ENCODE data around the gene TNXB. TPM values are rescaled to one million over a fixed set of nuclear protein-coding genes. Genes with fewer than 3 reads are reported as not detected.

The TNXB gene
- total and polyA plus RNA-seq, 4 donors = 21.3 to 117 (median 78.3) TPM

DNA sequence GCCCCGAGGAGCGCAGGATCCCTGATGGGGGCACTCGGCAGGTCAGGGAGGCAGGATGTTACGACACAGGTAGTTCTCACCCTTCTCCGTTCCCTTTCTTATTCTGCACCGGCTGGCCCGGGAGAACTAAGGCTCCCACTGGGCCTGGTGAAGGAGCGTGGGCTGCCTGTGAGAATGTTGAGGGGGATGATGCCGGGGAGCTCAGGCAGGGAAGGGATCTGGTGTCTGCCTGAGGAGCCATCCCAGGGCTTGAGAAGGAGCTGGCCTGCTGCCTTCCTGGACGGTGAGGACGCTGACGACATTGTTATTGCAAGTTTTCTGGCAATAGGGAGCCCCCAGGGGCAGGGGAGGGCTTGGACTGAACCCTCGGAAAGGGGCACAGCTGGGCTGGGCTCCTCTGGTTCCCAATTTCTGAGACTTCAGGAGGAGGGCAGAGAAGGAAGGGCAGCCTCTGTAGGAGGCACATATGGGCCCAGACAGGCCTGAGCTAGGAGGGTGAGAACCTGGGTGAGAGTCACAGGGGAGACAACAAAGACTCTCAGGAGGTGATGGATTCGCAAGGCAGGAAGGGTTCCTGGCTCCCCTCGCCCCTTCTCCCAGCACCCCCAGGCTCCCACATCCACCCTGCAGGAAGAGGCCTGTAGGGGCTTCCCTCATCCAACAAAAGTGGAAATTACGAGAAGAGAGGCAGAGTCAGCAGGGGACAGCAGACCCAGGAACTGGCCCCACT, 38.2 kb downstream of the TNXB start:
- no peaks in the 10 kb centered on the region for H3K27me3 ChIP-seq (ENCODE audit: control insufficient read depth in 3 of 3, insufficient read depth in 3 of 3, low read length in 2 of 3)
- H3K27ac ChIP-seq (ENCODE audit: low read depth in 1 of 2, low read length in 1 of 2) = peak overlapping the region in 1 of 2 donors; percentile 17
- no peak overlapping the region for H3K9ac ChIP-seq (ENCODE audit: insufficient read depth in 1 of 2, low read length in 2 of 2)
- H3K4me1 ChIP-seq (ENCODE audit: control insufficient read depth in 5 of 5, insufficient read depth in 5 of 5, low read length in 5 of 5) = peaks cover 0 to 5% (median 0%) of the 10 kb centered on the region in 5 donors
- H3K9me3 ChIP-seq (ENCODE audit: control insufficient read depth in 4 of 4, insufficient read depth in 3 of 4, low read length in 3 of 4) = no peaks in the 10 kb centered on the region
- TF ChIP-seq, protein P1, sequence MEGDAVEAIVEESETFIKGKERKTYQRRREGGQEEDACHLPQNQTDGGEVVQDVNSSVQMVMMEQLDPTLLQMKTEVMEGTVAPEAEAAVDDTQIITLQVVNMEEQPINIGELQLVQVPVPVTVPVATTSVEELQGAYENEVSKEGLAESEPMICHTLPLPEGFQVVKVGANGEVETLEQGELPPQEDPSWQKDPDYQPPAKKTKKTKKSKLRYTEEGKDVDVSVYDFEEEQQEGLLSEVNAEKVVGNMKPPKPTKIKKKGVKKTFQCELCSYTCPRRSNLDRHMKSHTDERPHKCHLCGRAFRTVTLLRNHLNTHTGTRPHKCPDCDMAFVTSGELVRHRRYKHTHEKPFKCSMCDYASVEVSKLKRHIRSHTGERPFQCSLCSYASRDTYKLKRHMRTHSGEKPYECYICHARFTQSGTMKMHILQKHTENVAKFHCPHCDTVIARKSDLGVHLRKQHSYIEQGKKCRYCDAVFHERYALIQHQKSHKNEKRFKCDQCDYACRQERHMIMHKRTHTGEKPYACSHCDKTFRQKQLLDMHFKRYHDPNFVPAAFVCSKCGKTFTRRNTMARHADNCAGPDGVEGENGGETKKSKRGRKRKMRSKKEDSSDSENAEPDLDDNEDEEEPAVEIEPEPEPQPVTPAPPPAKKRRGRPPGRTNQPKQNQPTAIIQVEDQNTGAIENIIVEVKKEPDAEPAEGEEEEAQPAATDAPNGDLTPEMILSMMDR (IDR thresholded peaks at IDR 0.05; ENCODE audit: control extremely low read depth, extremely low read depth) = no peak
- H3K4me3 ChIP-seq = no peak overlapping the region
- ATAC-seq (ENCODE audit: insufficient read depth, low FRiP score) (no peak), DNase-seq (no peak)
- peaks cover 0 to 35% (median 0%) of the 10 kb centered on the region in 4 donors for H3K36me3 ChIP-seq (ENCODE audit: control insufficient read depth in 4 of 4, insufficient read depth in 4 of 4, low read length in 4 of 4)
- WGBS, 2 donors = 73 to 75% methylated on average over 16 of the region's 16 CpGs

DNA sequence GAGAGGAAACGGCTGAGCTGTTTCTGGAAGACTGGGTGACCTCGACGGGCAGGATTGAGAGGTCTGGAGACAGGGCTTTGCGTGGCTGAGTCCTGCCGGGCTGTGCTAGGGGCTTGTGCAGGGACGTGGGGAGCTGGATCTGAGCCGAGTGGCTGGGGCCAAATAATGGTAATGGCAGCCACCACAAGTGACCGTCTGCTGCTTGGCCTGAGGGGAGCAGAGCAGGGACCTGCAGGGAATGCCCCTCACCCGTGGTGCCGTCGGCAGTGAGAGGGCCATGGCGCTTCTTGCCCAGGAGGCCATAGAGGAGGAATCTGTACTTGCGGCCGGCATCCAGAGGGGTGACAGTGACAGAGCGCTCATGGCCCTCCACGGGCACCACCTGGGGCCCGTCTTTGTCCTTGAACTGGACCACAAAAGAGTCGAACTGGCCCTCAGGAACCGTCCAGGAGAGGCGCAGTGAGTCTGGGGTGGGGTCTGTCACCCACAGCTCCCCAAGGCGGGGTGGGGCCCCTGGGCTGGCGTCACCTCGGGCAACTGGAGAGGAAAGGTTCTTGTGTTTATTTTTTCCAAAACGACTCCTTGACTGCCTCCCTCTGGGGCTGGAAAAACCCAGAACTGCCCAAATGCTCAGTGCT, 39.1 kb downstream of the TNXB start:
- TF ChIP-seq, protein P1 (IDR thresholded peaks at IDR 0.05; ENCODE audit: control extremely low read depth, extremely low read depth) = no peak
- 83 to 91% methylated on average over 24 of the region's 24 CpGs for WGBS, 2 donors
- ATAC-seq (ENCODE audit: insufficient read depth, low FRiP score) (no peak), DNase-seq (no peak)
- Histone ChIP-seq H3K4me1 (ENCODE audit: control insufficient read depth in 5 of 5, insufficient read depth in 5 of 5, low read length in 5 of 5) (peaks cover 0 to 5% (median 0%) of the 10 kb centered on the region in 5 donors), H3K9ac (ENCODE audit: insufficient read depth in 1 of 2, low read length in 2 of 2) (no peak overlapping the region), H3K27me3 (ENCODE audit: control insufficient read depth in 3 of 3, insufficient read depth in 3 of 3, low read length in 2 of 3) (no peaks in the 10 kb centered on the region), H3K36me3 (ENCODE audit: control insufficient read depth in 4 of 4, insufficient read depth in 4 of 4, low read length in 4 of 4) (peaks cover 0 to 31% (median 0%) of the 10 kb centered on the region in 4 donors), H3K9me3 (ENCODE audit: control insufficient read depth in 4 of 4, insufficient read depth in 3 of 4, low read length in 3 of 4) (no peaks in the 10 kb centered on the region), H3K27ac (ENCODE audit: low read depth in 1 of 2, low read length in 1 of 2) (no peak overlapping the region), H3K4me3 (no peak overlapping the region)

DNA sequence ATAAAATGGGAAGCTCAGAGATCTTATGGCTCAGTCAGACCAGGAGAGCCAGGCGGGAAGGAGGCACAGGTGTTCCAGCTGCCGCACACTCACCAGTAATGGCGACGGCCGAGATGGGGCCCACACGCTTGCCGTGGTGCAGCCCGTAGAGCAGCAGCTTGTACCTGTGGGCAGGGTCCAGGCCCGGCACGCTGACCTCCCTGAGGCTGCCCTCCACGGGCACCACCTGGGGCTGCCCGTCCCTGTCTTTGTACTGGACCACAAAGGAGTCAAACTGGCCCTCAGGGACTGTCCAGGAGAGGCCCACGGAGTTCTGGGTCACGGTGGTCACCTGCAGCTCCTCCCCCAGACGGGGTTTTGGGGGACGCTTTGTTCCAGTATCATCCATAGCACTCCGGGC, 39.7 kb downstream of the TNXB start:
- 91 to 95% methylated on average over 17 of the region's 17 CpGs for WGBS, 2 donors
- no peaks in the 10 kb centered on the region for H3K27me3 ChIP-seq (ENCODE audit: control insufficient read depth in 3 of 3, insufficient read depth in 3 of 3, low read length in 2 of 3)
- no peak for DNase-seq
- ATAC-seq (ENCODE audit: insufficient read depth, low FRiP score) = no peak
- peaks cover 0 to 33% (median 0%) of the 10 kb centered on the region in 4 donors for H3K36me3 ChIP-seq (ENCODE audit: control insufficient read depth in 4 of 4, insufficient read depth in 4 of 4, low read length in 4 of 4)
- TF ChIP-seq, protein P1 (IDR thresholded peaks at IDR 0.05; ENCODE audit: control extremely low read depth, extremely low read depth) = no peak
- H3K9me3 ChIP-seq (ENCODE audit: control insufficient read depth in 4 of 4, insufficient read depth in 3 of 4, low read length in 3 of 4) = no peaks in the 10 kb centered on the region
- peaks cover 0 to 5% (median 0%) of the 10 kb centered on the region in 5 donors for H3K4me1 ChIP-seq (ENCODE audit: control insufficient read depth in 5 of 5, insufficient read depth in 5 of 5, low read length in 5 of 5)
- no peak overlapping the region for H3K27ac ChIP-seq (ENCODE audit: low read depth in 1 of 2, low read length in 1 of 2)
- no peak overlapping the region for H3K4me3 ChIP-seq
- H3K9ac ChIP-seq (ENCODE audit: insufficient read depth in 1 of 2, low read length in 2 of 2) = no peak overlapping the region

Measured in lung (tissue), 12 donors.